ENCODE measurements around the gene ZNF222.

ZNF222 gene

DNA sequence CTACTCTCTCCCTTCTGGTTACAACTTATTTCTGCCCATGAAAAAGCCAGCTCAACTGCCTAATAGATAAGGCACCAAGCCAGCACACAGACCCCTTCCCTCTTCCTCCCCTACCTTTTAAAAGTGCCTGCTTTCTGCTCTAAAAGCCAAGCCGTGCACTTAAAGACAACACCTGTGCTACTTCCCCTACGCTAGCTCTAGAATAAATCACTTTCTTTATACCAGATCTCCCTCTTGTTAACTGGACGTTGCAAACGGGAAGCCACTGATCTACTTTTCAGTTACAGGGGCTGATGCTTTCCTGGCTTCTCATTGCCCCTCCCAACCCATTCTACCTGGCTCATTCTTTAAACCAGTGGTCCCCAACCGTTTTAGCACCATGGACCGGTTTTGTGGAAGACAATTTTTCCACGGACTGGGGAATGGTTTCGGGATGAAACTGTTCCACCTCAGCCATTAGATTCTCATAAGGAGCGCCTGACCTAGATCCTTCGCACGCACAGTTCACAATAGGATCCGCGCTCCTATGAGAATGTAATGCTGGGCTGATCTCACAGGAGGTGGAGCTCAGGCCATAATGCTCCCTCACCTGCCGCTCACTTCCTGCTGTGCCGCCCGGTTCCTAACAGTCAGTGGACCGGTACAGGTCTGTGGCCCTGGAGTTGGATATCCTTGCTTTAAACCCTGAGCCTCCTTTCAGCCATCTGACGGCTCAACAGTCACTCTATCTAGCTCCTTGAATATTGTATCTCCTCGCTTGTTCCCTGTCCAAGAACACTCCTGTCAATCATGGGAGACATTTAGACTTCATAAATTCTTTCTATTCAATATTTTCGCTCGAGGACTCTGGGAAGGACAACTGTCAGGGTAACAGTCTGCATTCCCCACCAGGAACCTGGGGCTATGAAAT is 25.8 kb downstream of the ZNF222 start:
- no peak for DNase-seq (ENCODE audit: extremely low read depth, low read depth)
- TF ChIP-seq, protein P1, sequence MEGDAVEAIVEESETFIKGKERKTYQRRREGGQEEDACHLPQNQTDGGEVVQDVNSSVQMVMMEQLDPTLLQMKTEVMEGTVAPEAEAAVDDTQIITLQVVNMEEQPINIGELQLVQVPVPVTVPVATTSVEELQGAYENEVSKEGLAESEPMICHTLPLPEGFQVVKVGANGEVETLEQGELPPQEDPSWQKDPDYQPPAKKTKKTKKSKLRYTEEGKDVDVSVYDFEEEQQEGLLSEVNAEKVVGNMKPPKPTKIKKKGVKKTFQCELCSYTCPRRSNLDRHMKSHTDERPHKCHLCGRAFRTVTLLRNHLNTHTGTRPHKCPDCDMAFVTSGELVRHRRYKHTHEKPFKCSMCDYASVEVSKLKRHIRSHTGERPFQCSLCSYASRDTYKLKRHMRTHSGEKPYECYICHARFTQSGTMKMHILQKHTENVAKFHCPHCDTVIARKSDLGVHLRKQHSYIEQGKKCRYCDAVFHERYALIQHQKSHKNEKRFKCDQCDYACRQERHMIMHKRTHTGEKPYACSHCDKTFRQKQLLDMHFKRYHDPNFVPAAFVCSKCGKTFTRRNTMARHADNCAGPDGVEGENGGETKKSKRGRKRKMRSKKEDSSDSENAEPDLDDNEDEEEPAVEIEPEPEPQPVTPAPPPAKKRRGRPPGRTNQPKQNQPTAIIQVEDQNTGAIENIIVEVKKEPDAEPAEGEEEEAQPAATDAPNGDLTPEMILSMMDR (IDR thresholded peaks at IDR 0.05; ENCODE audit: low read depth, low read length, missing control alignments) = no peak
- peak overlapping the region; percentile 51 for H3K4me3 ChIP-seq (replicated peaks; ENCODE audit: low read depth, low read length)

DNA sequence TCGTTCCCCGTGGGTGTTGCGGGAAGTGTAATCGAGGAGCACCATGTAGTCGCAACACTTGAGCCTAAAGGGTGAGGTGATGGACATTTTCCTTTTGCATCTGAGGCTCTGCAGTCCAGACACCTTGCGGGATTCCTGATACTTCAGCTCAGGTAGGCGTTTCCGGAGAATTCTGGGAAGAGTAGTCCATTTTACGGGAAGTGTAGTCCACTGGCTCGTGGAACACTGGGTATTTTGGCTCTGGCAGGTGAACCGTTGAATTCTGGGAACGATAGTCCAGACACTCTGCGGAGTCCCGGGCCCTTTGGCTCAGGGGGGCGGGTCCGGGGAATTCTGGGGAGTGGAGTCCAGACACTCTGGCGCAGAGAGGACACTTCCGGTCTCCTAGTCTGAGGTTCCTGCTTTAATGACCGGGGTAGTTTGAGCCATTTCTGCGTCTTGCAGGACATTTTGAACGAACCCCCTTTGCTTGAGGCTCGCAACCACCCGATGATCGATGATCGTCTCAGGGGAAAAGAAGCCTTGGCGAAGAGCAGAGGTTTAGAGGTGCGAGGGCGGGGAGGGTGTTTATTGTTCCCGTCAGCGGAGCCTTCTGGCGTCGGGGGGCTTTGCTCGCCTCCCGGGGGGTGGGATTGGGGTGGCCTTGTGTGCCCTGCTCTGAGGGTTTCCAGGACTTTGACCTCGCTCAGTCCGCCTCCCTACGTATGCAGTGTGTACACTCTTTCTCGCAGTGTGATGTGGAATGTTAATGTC is 26.6 kb downstream of the ZNF222 start, which contains the start of gene ZNF223:
TSS of gene ZNF223 (plus strand) at position 387 of the 753 bp plus-strand sequence. CDS start 3,141 bp downstream, outside the sequence.
- DNase-seq (ENCODE audit: extremely low read depth, low read depth) = peak; percentile 70
- H3K4me3 ChIP-seq (replicated peaks; ENCODE audit: low read depth, low read length) = peak within 1 kb of the TSS; percentile 51
- TF ChIP-seq, protein P1 (IDR thresholded peaks at IDR 0.05; ENCODE audit: low read depth, low read length, missing control alignments) = no peak

GRCh38 chr19:44055870-44056269 is 30.7 kb downstream of the ZNF222 start:
- TF ChIP-seq, protein P1 (IDR thresholded peaks at IDR 0.05; ENCODE audit: low read depth, low read length, missing control alignments) = no peak
- DNase-seq (ENCODE audit: extremely low read depth, low read depth) = no peak
- no peak overlapping the region for H3K4me3 ChIP-seq (replicated peaks; ENCODE audit: low read depth, low read length)

DNA sequence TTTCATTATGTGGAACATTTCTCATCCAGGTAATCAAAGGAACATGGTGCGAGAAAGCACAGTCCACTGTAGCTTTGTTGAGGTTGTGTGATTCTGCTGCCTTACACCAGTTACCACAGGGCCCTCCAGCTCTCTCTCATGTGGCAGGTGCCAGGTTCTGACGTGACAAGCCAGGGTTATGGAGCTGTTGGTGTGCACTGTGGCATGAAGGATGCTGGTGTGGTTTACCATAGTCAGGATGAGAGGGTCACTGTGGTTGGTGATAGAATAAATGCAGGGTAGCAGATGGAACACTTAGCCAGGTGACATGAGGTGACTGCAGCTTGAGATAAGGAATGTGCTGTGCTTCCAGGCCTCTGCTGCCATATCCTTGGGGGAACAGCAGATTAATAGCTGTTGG is 34.0 kb downstream of the ZNF222 start:
- TF ChIP-seq, protein P1 (IDR thresholded peaks at IDR 0.05; ENCODE audit: low read depth, low read length, missing control alignments) = no peak
- DNase-seq (ENCODE audit: extremely low read depth, low read depth) = no peak
- H3K4me3 ChIP-seq (replicated peaks; ENCODE audit: low read depth, low read length) = no peak overlapping the region

DNA sequence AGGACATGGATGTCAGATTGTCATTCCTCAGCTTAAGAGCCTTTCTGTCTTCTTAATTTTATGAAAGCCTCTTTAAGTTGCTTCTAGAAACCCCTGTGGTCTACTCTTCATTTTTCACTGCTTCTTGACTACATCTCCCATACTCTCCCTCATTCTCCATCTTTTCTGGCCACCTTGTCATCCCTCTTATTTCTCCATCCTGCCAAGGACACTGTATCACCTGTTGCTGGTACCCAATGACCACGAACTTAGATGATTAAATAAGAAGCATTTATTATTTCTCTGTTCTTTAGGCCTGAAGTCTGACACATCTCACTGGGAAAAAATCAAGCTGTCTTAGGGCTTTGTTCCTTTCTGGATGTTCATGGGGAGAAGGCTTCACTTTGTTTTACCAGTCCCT is 35.9 kb downstream of the ZNF222 start:
- TF ChIP-seq, protein P1 (IDR thresholded peaks at IDR 0.05; ENCODE audit: low read depth, low read length, missing control alignments) = no peak
- no peak for DNase-seq (ENCODE audit: extremely low read depth, low read depth)
- H3K4me3 ChIP-seq (replicated peaks; ENCODE audit: low read depth, low read length) = no peak overlapping the region

DNA sequence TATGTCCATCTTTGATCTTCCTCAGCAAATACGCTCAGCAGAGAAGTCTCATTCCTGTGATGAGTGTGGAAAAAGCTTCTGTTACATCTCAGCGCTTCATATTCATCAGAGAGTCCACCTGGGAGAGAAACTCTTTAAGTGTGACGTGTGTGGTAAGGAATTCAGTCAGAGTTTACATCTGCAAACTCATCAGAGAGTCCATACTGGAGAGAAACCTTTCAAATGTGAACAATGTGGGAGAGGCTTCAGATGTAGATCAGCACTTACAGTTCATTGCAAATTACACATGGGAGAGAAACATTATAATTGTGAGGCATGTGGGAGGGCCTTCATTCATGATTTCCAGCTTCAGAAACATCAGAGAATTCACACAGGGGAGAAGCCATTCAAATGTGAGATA is 41.1 kb downstream of the ZNF222 start:
- DNase-seq (ENCODE audit: extremely low read depth, low read depth) = no peak
- no peak overlapping the region for H3K4me3 ChIP-seq (replicated peaks; ENCODE audit: low read depth, low read length)
- TF ChIP-seq, protein P1 (IDR thresholded peaks at IDR 0.05; ENCODE audit: low read depth, low read length, missing control alignments) = no peak

Data from HFF-Myc (cell line).